NCI-H446 (cell line): ENCODE data around the gene NUB1.

Source experiments
- DNase-seq, 2 experiments: peaks; one replicate each; lab custom pipeline; 2025; lab: John Stamatoyannopoulos, UW

Gene NUB1

GRCh38 chr7:151389768-151390597 is 48.4 kb downstream of the NUB1 start:
- DNase-seq: no peak

- DNase-seq: no peak
These were observed 49.2 kb downstream of the NUB1 start for GRCh38 chr7:151390598-151391357.

- DNase-seq: no peak
These were observed 49.7 kb downstream of the NUB1 start for GRCh38 chr7:151391358-151391730.

GRCh38 chr7:151392002-151392401 is 50.4 kb downstream of the NUB1 start:
- DNase-seq: no peak

GRCh38 chr7:151392426-151392825 is 50.8 kb downstream of the NUB1 start:
- DNase-seq: no peak

GRCh38 chr7:151393031-151393977 is 51.7 kb downstream of the NUB1 start:
- DNase-seq: no peak

- no peak for DNase-seq
These were observed 52.7 kb downstream of the NUB1 start for GRCh38 chr7:151394076-151395035.

GRCh38 chr7:151395036-151395367 is 53.4 kb downstream of the NUB1 start:
- DNase-seq: no peak

- DNase-seq: no peak
These were observed 54.8 kb downstream of the NUB1 start for GRCh38 chr7:151396328-151396970.

GRCh38 chr7:151397026-151397425 is 55.4 kb downstream of the NUB1 start:
- DNase-seq: no peak

- DNase-seq: no peak
These were observed 57.1 kb downstream of the NUB1 start for GRCh38 chr7:151398446-151399304.

GRCh38 chr7:151399305-151399601 is 57.6 kb downstream of the NUB1 start:
- no peak for DNase-seq

GRCh38 chr7:151399906-151400305 is 58.3 kb downstream of the NUB1 start:
- no peak for DNase-seq

GRCh38 chr7:151400626-151401315 is 59.2 kb downstream of the NUB1 start:
- no peak for DNase-seq

- DNase-seq: no peak
These were observed 60.6 kb downstream of the NUB1 start for GRCh38 chr7:151402029-151402835.

GRCh38 chr7:151403764-151404163 is 62.2 kb downstream of the NUB1 start:
- no peak for DNase-seq

- DNase-seq: no peak
These were observed 62.8 kb downstream of the NUB1 start for GRCh38 chr7:151404216-151405011.

GRCh38 chr7:151405056-151405455 is 63.4 kb downstream of the NUB1 start:
- no peak for DNase-seq
